ENCODE data around the gene SLC4A8.

Gene SLC4A8

DNA sequence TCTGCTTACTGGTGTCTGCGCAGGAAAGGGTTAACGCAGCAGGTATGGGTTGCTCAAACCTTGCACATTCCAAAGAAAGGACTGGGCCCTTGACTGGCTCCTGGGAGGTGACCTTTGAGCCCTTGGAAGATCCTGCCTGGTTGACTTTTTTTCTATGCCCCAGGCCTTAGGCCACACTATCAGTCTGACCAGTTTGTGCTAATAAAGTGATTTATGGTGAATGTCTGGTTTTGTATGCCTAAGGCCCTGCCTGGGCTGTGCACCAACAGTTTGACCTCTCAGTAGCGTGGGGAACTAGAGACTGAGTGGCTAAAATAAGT lies 105.0 kb downstream of the SLC4A8 start:
- peaks cover 3% of the 10 kb centered on the region for H3K27me3 Mint-ChIP-seq
- H3K4me3 Mint-ChIP-seq = no peak overlapping the region
- H3K9me3 Mint-ChIP-seq = no peaks in the 10 kb centered on the region
- H3K27ac Mint-ChIP-seq = no peak overlapping the region
- H3K4me1 Mint-ChIP-seq (ENCODE audit: low read depth) = peaks cover 5% of the 10 kb centered on the region
- no peaks in the 10 kb centered on the region for H3K36me3 Mint-ChIP-seq (ENCODE audit: low read depth)
- DNase-seq = no peak

DNA sequence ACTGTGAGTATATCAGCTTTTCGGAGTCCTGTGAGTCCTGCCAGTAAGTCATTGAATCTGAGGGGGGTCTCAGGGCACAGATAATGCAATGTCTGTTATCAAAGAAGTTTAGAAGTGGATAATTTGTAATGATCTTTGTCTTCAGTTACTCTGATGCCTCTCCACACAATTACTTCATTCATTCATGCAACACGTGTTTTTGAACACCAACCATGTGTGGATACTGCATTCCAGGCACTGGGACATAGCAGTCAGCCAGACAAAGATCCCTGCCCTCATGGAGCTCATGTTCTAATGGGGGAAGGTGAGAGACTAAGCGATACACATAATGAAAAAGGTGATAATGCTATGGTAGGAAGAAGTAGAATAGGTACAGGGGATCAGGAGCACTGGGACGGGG lies 105.6 kb downstream of the SLC4A8 start:
- H3K27me3 Mint-ChIP-seq = peaks cover 3% of the 10 kb centered on the region

DNA sequence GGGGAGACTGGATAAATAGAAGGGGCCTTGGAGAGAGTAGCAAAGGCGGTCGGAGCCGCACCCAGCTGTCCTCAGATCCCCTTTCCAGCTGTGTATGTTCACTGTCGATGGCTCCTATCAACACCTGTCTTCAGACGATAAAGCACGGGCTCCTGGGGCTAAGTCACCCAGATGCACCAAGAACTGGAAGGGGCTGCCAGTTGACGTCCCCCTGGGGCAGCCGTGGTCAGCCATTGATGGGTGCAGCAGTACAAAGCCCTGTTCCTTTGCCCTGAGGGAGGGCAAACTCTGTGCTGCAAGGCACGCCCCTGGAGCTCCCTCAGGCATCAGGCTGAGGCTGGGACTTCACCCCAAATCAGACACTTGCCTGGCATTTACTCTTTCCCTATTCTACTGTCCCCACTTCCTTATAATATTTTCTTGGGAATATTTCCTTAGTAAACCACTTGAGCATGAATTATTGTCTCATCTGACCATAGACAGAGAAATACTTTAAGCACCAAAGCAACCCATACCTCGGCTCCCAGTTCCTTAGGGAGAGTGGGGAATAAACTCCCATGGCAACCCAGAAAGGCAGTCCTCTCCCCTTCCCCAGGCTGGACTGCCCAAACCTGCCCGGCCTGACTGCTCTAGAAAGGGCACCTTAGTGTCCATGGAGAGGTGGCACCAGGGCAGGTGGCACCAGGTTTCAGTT lies 106.8 kb downstream of the SLC4A8 start:
- no peak overlapping the region for H3K27ac Mint-ChIP-seq
- H3K27me3 Mint-ChIP-seq = peaks cover 3% of the 10 kb centered on the region
- no peaks in the 10 kb centered on the region for H3K9me3 Mint-ChIP-seq
- no peak for DNase-seq
- peaks cover 5% of the 10 kb centered on the region for H3K4me1 Mint-ChIP-seq (ENCODE audit: low read depth)
- no peak overlapping the region for H3K4me3 Mint-ChIP-seq
- no peaks in the 10 kb centered on the region for H3K36me3 Mint-ChIP-seq (ENCODE audit: low read depth)

More for the DNA sequence above, 105.6 kb downstream of the SLC4A8 start:
- no peak for DNase-seq
- Mint-ChIP-seq H3K4me3 (no peak overlapping the region), H3K4me1 (ENCODE audit: low read depth) (peaks cover 5% of the 10 kb centered on the region), H3K9me3 (no peaks in the 10 kb centered on the region), H3K36me3 (ENCODE audit: low read depth) (no peaks in the 10 kb centered on the region), H3K27ac (no peak overlapping the region)

DNA sequence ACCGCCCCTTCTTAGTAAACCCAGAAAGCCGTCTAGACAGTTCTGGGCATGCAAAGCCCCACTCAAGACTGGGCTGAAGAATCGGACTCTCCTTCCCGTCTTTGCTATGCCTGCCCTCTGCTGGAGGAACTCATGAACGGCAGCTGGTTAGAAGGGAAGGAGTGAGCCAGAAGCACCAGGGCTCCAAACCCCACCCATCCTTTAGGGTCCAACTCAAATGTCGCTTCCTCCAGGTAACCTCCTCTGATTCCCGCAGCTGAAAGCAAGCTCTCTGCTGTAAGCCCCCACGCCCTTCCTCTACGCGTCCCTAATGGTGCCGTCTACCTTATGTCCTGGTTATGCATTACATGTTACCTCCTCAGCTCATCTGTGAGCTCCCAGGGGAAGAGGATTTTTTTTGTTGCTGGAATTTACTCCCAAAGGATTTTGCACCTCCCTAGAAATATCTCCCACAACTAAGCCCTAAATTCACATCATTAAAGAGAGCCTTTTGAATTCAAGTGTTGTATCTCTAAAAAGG lies 107.4 kb downstream of the SLC4A8 start:
- H3K36me3 Mint-ChIP-seq (ENCODE audit: low read depth) = no peaks in the 10 kb centered on the region
- no peak overlapping the region for H3K4me3 Mint-ChIP-seq
- no peaks in the 10 kb centered on the region for H3K9me3 Mint-ChIP-seq
- H3K27ac Mint-ChIP-seq = no peak overlapping the region
- H3K27me3 Mint-ChIP-seq = peaks cover 3% of the 10 kb centered on the region
- peak; percentile 83 for DNase-seq
- H3K4me1 Mint-ChIP-seq (ENCODE audit: low read depth) = peaks cover 5% of the 10 kb centered on the region

DNA sequence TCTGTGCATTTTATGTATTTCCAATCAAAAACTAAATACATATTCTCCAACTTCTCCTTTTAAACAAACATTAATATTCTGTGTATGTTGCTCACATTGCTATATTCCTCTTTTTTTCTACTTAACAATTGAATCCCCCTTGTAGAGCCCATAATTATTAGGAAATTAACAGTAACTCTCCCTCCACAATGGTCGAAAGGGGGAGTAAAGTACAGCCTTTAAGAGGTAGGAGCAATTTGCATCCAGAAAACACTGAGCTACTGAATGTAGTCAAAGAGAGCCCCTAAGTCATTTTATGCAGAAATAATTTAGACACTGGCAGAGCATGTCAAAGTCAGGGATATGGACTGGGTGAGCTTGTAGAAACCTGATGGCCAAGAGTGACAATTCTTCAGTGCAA lies 109.2 kb downstream of the SLC4A8 start:
- Mint-ChIP-seq H3K27me3 (peaks cover 5% of the 10 kb centered on the region), H3K4me1 (ENCODE audit: low read depth) (peaks cover 5% of the 10 kb centered on the region), H3K36me3 (ENCODE audit: low read depth) (no peaks in the 10 kb centered on the region), H3K27ac (no peak overlapping the region), H3K4me3 (no peak overlapping the region), H3K9me3 (no peaks in the 10 kb centered on the region)
- no peak for DNase-seq

DNA sequence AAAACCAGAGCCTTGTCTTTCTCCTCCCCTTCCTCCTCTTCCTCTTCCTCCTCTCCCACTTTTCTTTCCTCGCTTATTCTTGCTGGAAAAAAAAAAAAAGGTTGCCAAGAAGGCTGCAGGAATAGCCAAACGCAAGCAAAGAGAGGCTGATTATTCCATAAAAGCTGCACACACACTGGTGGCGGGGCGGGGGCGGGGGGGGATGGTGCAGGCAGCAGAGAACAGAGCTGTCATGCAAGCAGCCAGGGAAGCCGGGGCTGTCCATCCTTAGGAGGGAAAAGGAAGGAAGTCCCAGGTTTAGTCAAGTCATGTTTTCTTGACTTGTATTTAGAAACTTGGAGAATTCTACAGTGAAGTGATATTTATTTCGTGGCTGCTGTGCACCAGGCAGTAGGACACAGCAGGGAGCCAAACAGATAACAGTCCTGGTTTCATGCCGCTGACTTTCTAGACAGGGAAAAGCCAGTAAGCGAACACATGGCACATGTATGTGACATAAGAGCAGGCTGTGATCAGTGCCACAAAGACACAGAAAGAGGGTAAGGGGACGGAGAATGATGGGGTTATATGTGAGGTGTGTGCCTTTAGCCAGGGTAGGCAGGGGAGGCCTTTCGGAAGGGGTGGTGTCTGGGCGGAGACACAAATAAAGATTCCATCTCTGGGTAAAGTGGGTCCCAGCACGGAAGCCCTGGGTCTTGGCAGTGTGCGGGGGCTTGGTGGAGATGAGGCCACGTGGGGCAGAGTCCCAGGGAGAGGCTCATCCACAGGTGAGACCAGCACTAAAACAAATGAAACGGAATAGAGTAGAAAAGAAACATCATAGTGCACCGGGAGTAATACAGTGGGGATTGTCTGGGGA lies 109.8 kb downstream of the SLC4A8 start:
- no peak overlapping the region for H3K27ac Mint-ChIP-seq

DNA sequence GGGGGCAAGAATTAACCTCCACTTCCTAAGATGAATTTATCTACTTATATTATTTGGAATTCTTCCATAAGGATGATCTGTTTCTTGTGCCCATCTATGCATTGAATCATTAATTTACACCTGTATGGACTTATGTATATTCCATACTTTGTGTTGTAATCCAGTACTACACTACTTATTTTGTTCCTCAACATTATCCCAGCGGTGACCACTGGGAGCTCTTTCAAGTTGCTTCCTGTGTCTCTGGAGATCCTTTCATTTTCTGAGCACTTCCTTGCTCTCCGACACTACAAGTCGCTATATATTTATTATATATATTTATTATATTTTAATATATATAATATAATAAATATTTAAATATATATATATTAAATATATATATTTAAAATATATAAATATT lies 111.5 kb downstream of the SLC4A8 start:
- peaks cover 5% of the 10 kb centered on the region for H3K27me3 Mint-ChIP-seq
- no peak overlapping the region for H3K27ac Mint-ChIP-seq
- H3K4me1 Mint-ChIP-seq (ENCODE audit: low read depth) = peaks cover 5% of the 10 kb centered on the region
- no peak for DNase-seq
- H3K9me3 Mint-ChIP-seq = no peaks in the 10 kb centered on the region
- no peak overlapping the region for H3K4me3 Mint-ChIP-seq
- no peaks in the 10 kb centered on the region for H3K36me3 Mint-ChIP-seq (ENCODE audit: low read depth)

More for the DNA sequence above, 109.8 kb downstream of the SLC4A8 start:
- no peak for DNase-seq
- Mint-ChIP-seq H3K4me1 (ENCODE audit: low read depth) (peaks cover 5% of the 10 kb centered on the region), H3K9me3 (no peaks in the 10 kb centered on the region), H3K36me3 (ENCODE audit: low read depth) (no peaks in the 10 kb centered on the region), H3K4me3 (no peak overlapping the region), H3K27me3 (peaks cover 5% of the 10 kb centered on the region)

DNA sequence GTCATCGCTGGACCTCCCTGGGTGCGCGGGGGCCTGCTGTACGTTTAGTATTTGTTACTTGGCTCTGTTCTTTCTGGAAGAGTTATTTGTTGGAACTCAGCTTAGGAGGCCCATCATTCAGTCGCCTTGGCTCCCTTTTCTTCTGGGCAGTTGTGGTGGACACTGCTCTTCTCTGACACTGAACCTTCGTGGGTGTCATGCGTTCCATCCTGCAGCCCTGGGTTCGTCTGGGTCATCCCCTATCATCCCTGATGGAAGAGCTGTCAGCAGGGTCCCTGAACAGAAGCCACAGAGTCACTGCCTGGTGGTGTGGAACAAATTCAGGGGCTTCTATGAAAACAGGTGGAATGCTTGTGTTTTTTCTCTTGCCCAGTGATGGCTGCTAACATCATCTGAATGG lies 113.5 kb downstream of the SLC4A8 start:
- Mint-ChIP-seq H3K4me3 (no peak overlapping the region), H3K9me3 (no peaks in the 10 kb centered on the region), H3K4me1 (ENCODE audit: low read depth) (no peaks in the 10 kb centered on the region), H3K27ac (no peak overlapping the region), H3K27me3 (peaks cover 5% of the 10 kb centered on the region), H3K36me3 (ENCODE audit: low read depth) (no peaks in the 10 kb centered on the region)
- DNase-seq = no peak

DNA sequence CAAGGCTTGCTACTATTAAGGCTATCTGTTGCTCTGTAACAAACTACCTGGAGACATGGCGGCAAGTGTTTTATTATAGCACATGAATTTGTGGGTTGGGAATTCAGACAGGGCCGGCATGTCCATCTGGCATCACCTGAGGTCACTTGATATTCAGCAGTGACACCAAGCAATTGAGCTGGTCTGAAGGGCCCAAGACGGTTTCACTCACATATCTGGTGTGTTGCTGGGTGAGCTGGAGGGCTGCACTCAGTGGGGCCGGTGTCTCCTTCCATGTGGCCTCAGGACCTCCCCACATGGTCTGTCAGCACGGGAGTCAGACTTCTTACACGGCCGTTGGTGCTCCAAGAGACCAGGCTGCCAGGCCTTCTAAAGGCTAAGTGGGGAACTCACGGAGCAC lies 114.0 kb downstream of the SLC4A8 start:
- no peak overlapping the region for H3K27ac Mint-ChIP-seq
- peaks cover 5% of the 10 kb centered on the region for H3K27me3 Mint-ChIP-seq

DNA sequence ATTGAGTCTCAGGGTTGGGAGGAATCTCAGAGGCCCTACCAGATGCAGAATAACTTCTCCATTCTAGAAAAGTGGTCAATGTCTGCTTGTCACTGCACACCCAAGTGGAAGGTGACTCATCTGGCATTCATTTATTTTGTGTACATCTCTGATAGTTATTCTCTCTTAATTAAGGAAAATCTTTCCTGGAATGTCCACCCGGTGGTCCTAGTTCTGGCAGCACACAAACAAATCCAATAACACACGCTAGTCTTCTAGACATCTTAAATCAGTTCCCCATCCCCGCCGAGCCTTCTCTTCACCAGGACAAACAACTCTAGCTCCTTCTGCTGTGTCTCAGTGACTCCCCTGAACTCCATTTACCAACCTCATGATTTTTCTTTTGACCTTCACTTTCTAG lies 116.4 kb downstream of the SLC4A8 start:
- DNase-seq = no peak
- Mint-ChIP-seq H3K4me3 (no peak overlapping the region), H3K4me1 (ENCODE audit: low read depth) (no peaks in the 10 kb centered on the region), H3K27me3 (peaks cover 5% of the 10 kb centered on the region), H3K9me3 (peaks cover 2% of the 10 kb centered on the region), H3K36me3 (ENCODE audit: low read depth) (no peaks in the 10 kb centered on the region), H3K27ac (no peak overlapping the region)

More for the DNA sequence above, 114.0 kb downstream of the SLC4A8 start:
- Mint-ChIP-seq H3K36me3 (ENCODE audit: low read depth) (no peaks in the 10 kb centered on the region), H3K4me1 (ENCODE audit: low read depth) (no peaks in the 10 kb centered on the region), H3K4me3 (no peak overlapping the region), H3K9me3 (no peaks in the 10 kb centered on the region)
- DNase-seq = no peak

DNA sequence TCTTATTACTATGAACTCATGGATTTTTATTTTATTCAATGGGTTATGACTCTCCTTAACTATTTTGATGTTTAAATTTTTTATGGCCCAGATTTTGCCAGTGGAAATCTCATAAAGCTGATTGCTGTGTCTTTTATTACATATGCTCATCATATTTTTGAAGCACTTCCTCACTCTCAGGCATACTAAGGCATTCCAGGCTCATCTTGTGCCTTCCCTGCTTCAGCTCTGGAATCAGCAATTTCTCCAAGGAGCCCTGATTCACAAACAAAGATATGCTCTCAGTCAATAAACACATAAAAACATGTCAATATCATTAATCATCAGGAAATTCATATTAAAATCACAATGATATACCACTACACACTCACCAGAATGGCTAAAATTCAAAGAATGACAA lies 121.5 kb downstream of the SLC4A8 start:
- Mint-ChIP-seq H3K27ac (no peak overlapping the region), H3K4me3 (no peak overlapping the region), H3K27me3 (peaks cover 6% of the 10 kb centered on the region), H3K4me1 (ENCODE audit: low read depth) (no peaks in the 10 kb centered on the region), H3K9me3 (peaks cover 2% of the 10 kb centered on the region), H3K36me3 (ENCODE audit: low read depth) (no peaks in the 10 kb centered on the region)
- no peak for DNase-seq

DNA sequence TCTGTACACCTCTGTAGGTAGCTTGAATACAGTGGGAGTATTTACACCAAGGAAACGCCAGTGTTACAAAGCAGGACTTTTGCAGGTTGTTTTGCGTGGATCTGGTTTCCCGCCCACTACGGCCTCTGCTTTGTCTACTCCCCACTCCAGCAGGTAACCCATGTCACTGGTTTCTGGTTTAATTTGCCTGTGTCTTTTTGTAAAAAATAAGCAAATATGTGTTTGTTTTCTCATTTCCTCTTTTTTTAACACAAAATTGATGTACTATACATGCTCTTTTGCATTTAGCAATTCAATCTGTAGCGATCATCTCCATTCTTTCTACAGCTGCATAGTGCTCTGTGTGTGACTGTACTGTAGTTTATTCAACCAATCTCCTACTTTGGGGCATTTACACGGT lies 123.0 kb downstream of the SLC4A8 start:
- Mint-ChIP-seq H3K4me3 (no peak overlapping the region), H3K9me3 (peaks cover 2% of the 10 kb centered on the region), H3K27ac (no peak overlapping the region), H3K27me3 (peaks cover 13% of the 10 kb centered on the region), H3K36me3 (ENCODE audit: low read depth) (no peaks in the 10 kb centered on the region), H3K4me1 (ENCODE audit: low read depth) (no peaks in the 10 kb centered on the region)
- DNase-seq = no peak

DNA sequence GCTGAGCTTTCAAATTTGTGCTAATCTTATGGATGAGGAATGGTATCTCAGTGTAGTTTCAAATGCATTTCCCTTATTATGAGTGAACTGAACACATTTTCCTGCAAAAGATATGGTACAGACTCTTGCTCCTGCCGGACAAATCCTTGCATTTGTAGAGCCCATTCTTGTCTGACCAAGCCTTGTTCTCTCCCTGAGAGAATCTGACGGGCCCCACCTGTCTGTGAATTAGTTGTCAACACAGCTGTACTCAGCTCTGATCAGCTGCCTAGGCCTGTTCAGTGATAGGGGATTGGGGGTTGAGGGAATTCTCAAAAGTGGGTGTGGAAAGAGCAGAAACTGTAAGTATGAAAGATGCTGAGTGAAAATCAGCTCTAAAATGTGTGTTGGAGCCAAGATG lies 123.6 kb downstream of the SLC4A8 start:
- H3K36me3 Mint-ChIP-seq (ENCODE audit: low read depth) = no peaks in the 10 kb centered on the region
- H3K4me3 Mint-ChIP-seq = no peak overlapping the region
- peaks cover 17% of the 10 kb centered on the region for H3K27me3 Mint-ChIP-seq
- H3K27ac Mint-ChIP-seq = no peak overlapping the region
- DNase-seq = no peak
- no peaks in the 10 kb centered on the region for H3K4me1 Mint-ChIP-seq (ENCODE audit: low read depth)
- peaks cover 2% of the 10 kb centered on the region for H3K9me3 Mint-ChIP-seq

DNA sequence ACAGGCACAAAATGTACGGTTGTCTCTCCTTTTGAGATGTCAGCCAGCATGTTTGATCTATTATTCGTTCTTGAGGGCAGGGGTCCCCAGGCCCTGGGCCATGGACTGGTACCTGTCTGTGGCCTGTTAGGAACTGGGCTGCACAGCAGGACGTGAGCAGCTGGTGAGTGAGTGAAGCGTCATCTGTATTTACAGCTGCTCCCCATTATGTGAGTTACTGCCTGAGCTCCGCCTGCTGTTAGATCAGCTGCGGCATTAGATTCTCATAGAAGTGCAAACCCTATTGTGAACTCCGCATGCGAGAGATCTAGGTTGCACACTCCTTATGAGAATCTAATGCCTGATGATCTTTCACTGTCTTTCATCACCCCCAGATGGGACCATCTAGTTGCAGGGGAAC lies 125.0 kb downstream of the SLC4A8 start:
- Mint-ChIP-seq H3K9me3 (no peaks in the 10 kb centered on the region), H3K4me3 (no peak overlapping the region), H3K27me3 (peaks cover 18% of the 10 kb centered on the region), H3K4me1 (ENCODE audit: low read depth) (no peaks in the 10 kb centered on the region), H3K36me3 (ENCODE audit: low read depth) (no peaks in the 10 kb centered on the region), H3K27ac (no peak overlapping the region)
- no peak for DNase-seq

Measured in activated T-cell treated with anti-CD3 and anti-CD28 coated beads, Interleukin-2, amount 50 U/mL, for 24 hours (primary cell).